Fibroblast of lung (primary cell): ENCODE results near the gene PDLIM7. TPM values are rescaled to one million over a fixed set of nuclear protein-coding genes. Genes with fewer than 3 reads are reported as not detected.

Experiments
- DNase-seq, 2 donors: peaks; one replicate each; pipeline versions ENCODE4 v3.0.0 to v3.0.0-alpha.2; 2010; ENCODE audit warnings: low read depth in 2 of 2
- H2AFZ ChIP-seq: 2 replicates; pipeline ENCODE4 v1.5.1; 2012; ENCODE audit warnings: low read length, control low read depth, inconsistent platforms
- H3K27ac ChIP-seq: 2 replicates; pipeline ENCODE4 v1.5.1; 2011; ENCODE audit warnings: low read length, control low read depth; ENCODE audit not compliant: insufficient read depth
- H3K27me3 ChIP-seq: 2 replicates; pipeline ENCODE4 v1.5.1; 2011; ENCODE audit warnings: mild to moderate bottlenecking, low read length; ENCODE audit not compliant: control insufficient read depth, insufficient read depth
- H3K36me3 ChIP-seq: 2 replicates; pipeline ENCODE4 v1.5.1; 2011; ENCODE audit warnings: low read length; ENCODE audit not compliant: control insufficient read depth, insufficient read depth
- H3K4me1 ChIP-seq: 2 replicates; pipeline ENCODE4 v1.5.1; 2011; ENCODE audit warnings: low read length; ENCODE audit not compliant: control insufficient read depth, insufficient read depth; ENCODE audit errors: extremely low read depth
- H3K4me2 ChIP-seq: 2 replicates; pipeline ENCODE4 v1.5.1; 2011; ENCODE audit warnings: low read length, control low read depth; ENCODE audit not compliant: insufficient read depth; ENCODE audit errors: extremely low read depth
- H3K4me3 ChIP-seq, 4 experiments: fragments of 200-600 bp in 1 of 4; sonication (generic) in 1 of 4; replicated peaks in 1 of 4; 2 replicates each; pipeline ENCODE4 v1.5.1; 2011 to 2016; ENCODE audit warnings: low read length in 4 of 4, low read depth in 3 of 4, mild to moderate bottlenecking in 3 of 4, control low read depth in 2 of 4, inconsistent platforms in 1 of 4, mixed read lengths in 1 of 4; ENCODE audit not compliant: insufficient read depth in 1 of 4; ENCODE audit errors: control extremely low read depth in 1 of 4
- H3K79me2 ChIP-seq: 2 replicates; pipeline ENCODE4 v1.5.1; 2012; ENCODE audit warnings: mild to moderate bottlenecking, low read length, inconsistent platforms; ENCODE audit not compliant: control insufficient read depth, insufficient read depth
- H3K9ac ChIP-seq: 2 replicates; pipeline ENCODE4 v1.5.1; 2011; ENCODE audit warnings: mild to moderate bottlenecking, low read length, control low read depth; ENCODE audit not compliant: insufficient read depth
- H3K9me3 ChIP-seq: 2 replicates; pipeline ENCODE4 v1.5.1; 2012; ENCODE audit warnings: low read depth, low read length; ENCODE audit not compliant: control insufficient read depth, insufficient read depth
- H4K20me1 ChIP-seq: 2 replicates; pipeline ENCODE4 v1.5.1; 2011; ENCODE audit warnings: low read length; ENCODE audit not compliant: control insufficient read depth, insufficient read depth; ENCODE audit errors: extremely low read depth
- CTCF ChIP-seq, 2 donors: IDR thresholded peaks in 1 of 2; conservative IDR thresholded peaks in 1 of 2; 1 replicate in 1 of 2; 2 replicates in 1 of 2; pipeline ENCODE4 v1.5.1; 2011 to 2012; ENCODE audit warnings: low read length in 2 of 2, control low read depth in 1 of 2, inconsistent platforms in 1 of 2, low read depth in 1 of 2, mild to moderate bottlenecking in 1 of 2
- EZH2 ChIP-seq: IDR thresholded peaks from 2 replicates; pipeline ENCODE4 v1.5.1; 2012; ENCODE audit warnings: low read length, control low read depth, mild to moderate bottlenecking; ENCODE audit errors: missing control alignments
- polyA plus RNA-seq, 2 donors: library from polyadenylated mRNA; depleted of rRNA in 1 of 2; stranded (reverse) in 1 of 2; unstranded in 1 of 2; fragments of >200 nt; gene quantifications; 2 replicates each; pipeline ENCODE4 v1.2.1, GENCODE V29; 2011 to 2012; ENCODE audit warnings: missing spikeins in 1 of 2
- total RNA-seq: library from RNA; depleted of rRNA; stranded (reverse); fragments of >200 nt; gene quantifications from 2 replicates; pipeline ENCODE4 v1.2.1, GENCODE V29; 2014

Gene PDLIM7
- total and polyA plus RNA-seq, 2 donors (not counting 1 experiment from before 2014, with no cell fraction given), result 65.2 to 245 TPM

DNA sequence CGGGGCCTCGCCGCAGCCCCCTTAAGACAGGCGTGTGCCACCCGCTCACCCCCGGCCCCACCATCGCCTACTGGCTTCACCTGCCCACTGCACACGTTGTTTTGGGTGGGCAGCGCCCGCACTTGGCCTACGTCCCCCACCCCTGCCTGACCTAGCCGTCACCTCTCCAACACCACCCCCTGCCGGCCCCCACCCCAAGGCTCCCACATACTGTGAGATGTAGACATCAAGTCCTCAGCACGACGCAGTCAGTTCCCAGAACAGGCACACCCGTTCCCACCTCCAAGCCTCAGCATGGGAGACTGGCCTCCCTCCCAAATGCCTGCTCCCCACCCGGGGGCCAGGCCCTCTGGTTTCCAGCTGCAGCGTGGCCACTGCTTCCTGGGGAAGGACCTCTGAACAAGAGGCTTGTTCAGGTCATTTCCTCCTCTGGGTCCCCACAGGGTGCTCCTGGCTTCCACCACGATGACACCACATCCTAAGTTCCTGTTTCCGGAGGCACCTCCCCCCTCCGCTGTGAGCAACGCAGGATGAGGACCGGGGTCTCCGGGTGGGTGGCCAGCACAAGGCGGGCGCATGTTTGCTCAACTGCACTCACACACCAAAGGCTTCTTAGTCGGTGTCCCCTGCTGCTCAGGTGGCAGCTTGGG, 35.3 kb downstream of the PDLIM7 start:
- H3K4me2 ChIP-seq, result no peak overlapping the region
- no peaks in the 10 kb centered on the region for H3K9me3 ChIP-seq
- peaks cover 2% of the 10 kb centered on the region for H3K4me1 ChIP-seq
- H4K20me1 ChIP-seq, result no peaks in the 10 kb centered on the region
- H3K27ac ChIP-seq, result no peak overlapping the region
- no peaks in the 10 kb centered on the region for H3K79me2 ChIP-seq
- H3K27me3 ChIP-seq, result no peaks in the 10 kb centered on the region
- no peak overlapping the region for H3K4me3 ChIP-seq
- no peak overlapping the region for H3K9ac ChIP-seq
- H2AFZ ChIP-seq, result no peak overlapping the region
- peaks cover 43% of the 10 kb centered on the region for H3K36me3 ChIP-seq
- no peak for DNase-seq
- no peak for TF ChIP-seq CTCF (conservative IDR thresholded peaks at IDR 0.05 in 1 of 2, IDR thresholded peaks at IDR 0.05 in 1 of 2; ENCODE audit: low read depth in 1 of 2, low read length in 2 of 2)
- TF ChIP-seq EZH2, result no peak

- no peak overlapping the region for H2AFZ ChIP-seq
- H3K9ac ChIP-seq, result no peak overlapping the region
- no peaks in the 10 kb centered on the region for H4K20me1 ChIP-seq
- H3K36me3 ChIP-seq, result peaks cover 28% of the 10 kb centered on the region
- H3K27me3 ChIP-seq, result no peaks in the 10 kb centered on the region
- H3K4me3 ChIP-seq, result no peak overlapping the region
- peaks cover 4% of the 10 kb centered on the region for H3K4me1 ChIP-seq
- no peak for TF ChIP-seq CTCF (conservative IDR thresholded peaks at IDR 0.05 in 1 of 2, IDR thresholded peaks at IDR 0.05 in 1 of 2; ENCODE audit: low read depth in 1 of 2, low read length in 2 of 2)
- TF ChIP-seq EZH2, result no peak
- no peaks in the 10 kb centered on the region for H3K9me3 ChIP-seq
- H3K27ac ChIP-seq, result no peak overlapping the region
- no peaks in the 10 kb centered on the region for H3K79me2 ChIP-seq
- no peak overlapping the region for H3K4me2 ChIP-seq
- DNase-seq, result no peak
Measured at GRCh38 chr5:177459819-177460628, 37.4 kb downstream of the PDLIM7 start.

DNA sequence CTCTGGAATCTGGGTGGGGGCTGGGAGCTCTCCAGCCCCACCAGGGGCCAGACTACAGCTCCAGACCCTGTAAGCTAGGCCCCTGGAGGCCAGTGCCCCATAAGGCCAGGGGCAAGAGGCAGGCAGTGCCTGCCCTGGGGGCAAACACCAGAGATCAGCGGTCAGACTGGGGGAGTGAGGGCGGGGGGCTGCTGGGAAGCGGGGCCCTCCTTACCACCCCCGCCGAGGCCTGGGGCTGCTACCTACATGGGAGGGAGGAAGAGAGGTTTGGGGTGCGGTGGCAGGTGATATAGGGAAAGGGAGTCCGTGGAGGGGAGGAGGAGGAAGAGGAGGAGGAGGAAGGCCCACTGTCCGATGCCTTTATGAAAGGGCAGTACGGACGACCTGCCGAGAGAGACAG, 38.0 kb downstream of the PDLIM7 start:
- no peak overlapping the region for H3K4me3 ChIP-seq
- no peak overlapping the region for H3K27ac ChIP-seq
- peaks cover 28% of the 10 kb centered on the region for H3K36me3 ChIP-seq
- H3K79me2 ChIP-seq, result no peaks in the 10 kb centered on the region
- TF ChIP-seq EZH2 (no peak), CTCF (conservative IDR thresholded peaks at IDR 0.05 in 1 of 2, IDR thresholded peaks at IDR 0.05 in 1 of 2; ENCODE audit: low read depth in 1 of 2, low read length in 2 of 2) (no peak)
- H2AFZ ChIP-seq, result no peak overlapping the region
- no peaks in the 10 kb centered on the region for H4K20me1 ChIP-seq
- peaks cover 4% of the 10 kb centered on the region for H3K4me1 ChIP-seq
- DNase-seq, result no peak
- H3K27me3 ChIP-seq, result no peaks in the 10 kb centered on the region
- H3K9ac ChIP-seq, result no peak overlapping the region
- no peaks in the 10 kb centered on the region for H3K9me3 ChIP-seq
- no peak overlapping the region for H3K4me2 ChIP-seq
